Upper lobe of right lung (tissue), 1 donor: ENCODE results near the gene NEB. TPM values are rescaled to one million over a fixed set of nuclear protein-coding genes. Genes with fewer than 3 reads are reported as not detected.

Experiments used
- ATAC-seq: fragments of 200-7000 bp; cut with Tn5 transposase; one replicate; pipeline ENCODE4 v1.9.1; 2020; ENCODE audit warnings: mild to moderate bottlenecking, moderate library complexity
- DNase-seq: peaks from one replicate; pipeline ENCODE4 v3.0.0-alpha.2; 2020
- H3K27ac ChIP-seq: fragments of 200-600 bp; one replicate; pipeline ENCODE4 v1.8.0; 2022
- H3K27me3 ChIP-seq: fragments of 200-600 bp; one replicate; pipeline ENCODE4 v1.8.0; 2022; ENCODE audit warnings: mild to moderate bottlenecking
- H3K36me3 ChIP-seq: fragments of 200-600 bp; one replicate; pipeline ENCODE4 v1.8.0; 2022
- H3K4me1 ChIP-seq: fragments of 200-600 bp; one replicate; pipeline ENCODE4 v1.8.0; 2022
- H3K4me3 ChIP-seq: fragments of 200-600 bp; one replicate; pipeline ENCODE4 v1.8.0; 2022; ENCODE audit warnings: mild to moderate bottlenecking
- H3K9me3 ChIP-seq: fragments of 200-600 bp; one replicate; pipeline ENCODE4 v1.8.0; 2022
- CTCF ChIP-seq: fragments of 200-600 bp; IDR thresholded peaks from one replicate; pipeline ENCODE4 v1.8.0; 2022; ENCODE audit warnings: antibody characterized with exemption
- intact Hi-C: fragments of 100-400 bp; cut with DNase I; formaldehyde crosslinking; loops from one replicate; pipeline ENCODE4 v1.11.0; 2022
- total RNA-seq: library from RNA; stranded (reverse); fragmentation: NEBNext Ultra II Directional; extraction: Animal tissue kit (Norgen Biotek cat#: 25700); gene quantifications from one replicate; pipeline ENCODE4 v1.2.1, GENCODE V29; 2021
- donor health status: DM: no; HTN: yes; CAD: no; lungs with severe emphysema.

NEB gene
- total RNA-seq, 1 donor from 2014 or later, result 1.9 TPM

GRCh38 chr2:151534001-151534400, 200.3 kb downstream of the NEB start:
- no peak for DNase-seq
- TF ChIP-seq CTCF, result no peak
- H3K27me3 ChIP-seq, result no peaks in the 10 kb centered on the region
- H3K27ac ChIP-seq, result no peak overlapping the region
- no peaks in the 10 kb centered on the region for H3K36me3 ChIP-seq
- ATAC-seq, result no peak
- H3K9me3 ChIP-seq, result no peaks in the 10 kb centered on the region
- H3K4me1 ChIP-seq, result no peaks in the 10 kb centered on the region
- no peak overlapping the region for H3K4me3 ChIP-seq
- intact Hi-C loops, result no loop called here

- no peak for ATAC-seq
- DNase-seq, result no peak
- H3K4me3 ChIP-seq, result no peak overlapping the region
- H3K36me3 ChIP-seq, result no peaks in the 10 kb centered on the region
- intact Hi-C loops, result no loop called here
- TF ChIP-seq CTCF, result no peak
- H3K27me3 ChIP-seq, result no peaks in the 10 kb centered on the region
- no peaks in the 10 kb centered on the region for H3K9me3 ChIP-seq
- H3K27ac ChIP-seq, result no peak overlapping the region
- H3K4me1 ChIP-seq, result no peaks in the 10 kb centered on the region
Observed at GRCh38 chr2:151533127-151533526, 201.1 kb downstream of the NEB start.

- no peak for TF ChIP-seq CTCF
Observed at GRCh38 chr2:151526572-151527090, 207.6 kb downstream of the NEB start.

GRCh38 chr2:151525821-151526373, 208.4 kb downstream of the NEB start:
- Histone ChIP-seq H3K27ac (no peak overlapping the region), H3K9me3 (no peaks in the 10 kb centered on the region), H3K4me3 (no peak overlapping the region), H3K27me3 (no peaks in the 10 kb centered on the region), H3K4me1 (no peaks in the 10 kb centered on the region), H3K36me3 (no peaks in the 10 kb centered on the region)
- intact Hi-C loops, result no loop called here
- no peak for ATAC-seq
- DNase-seq, result no peak
- no peak for TF ChIP-seq CTCF

More at GRCh38 chr2:151526572-151527090, 207.6 kb downstream of the NEB start:
- Histone ChIP-seq H3K4me3 (no peak overlapping the region), H3K4me1 (no peaks in the 10 kb centered on the region), H3K27me3 (no peaks in the 10 kb centered on the region), H3K27ac (no peak overlapping the region), H3K9me3 (no peaks in the 10 kb centered on the region), H3K36me3 (no peaks in the 10 kb centered on the region)
- intact Hi-C loops, result no loop called here
- DNase-seq, result no peak
- ATAC-seq, result no peak

GRCh38 chr2:151523850-151524249, 210.4 kb downstream of the NEB start:
- no peak for TF ChIP-seq CTCF
- no peak for ATAC-seq
- Histone ChIP-seq H3K9me3 (no peaks in the 10 kb centered on the region), H3K27ac (no peak overlapping the region), H3K27me3 (no peaks in the 10 kb centered on the region), H3K4me1 (no peaks in the 10 kb centered on the region), H3K4me3 (no peak overlapping the region), H3K36me3 (no peaks in the 10 kb centered on the region)
- intact Hi-C loops, result no loop called here
- DNase-seq, result no peak

- intact Hi-C loops, result no loop called here
- ATAC-seq (no peak), DNase-seq (no peak)
- Histone ChIP-seq H3K27me3 (no peaks in the 10 kb centered on the region), H3K4me1 (no peaks in the 10 kb centered on the region), H3K27ac (no peak overlapping the region), H3K36me3 (no peaks in the 10 kb centered on the region), H3K4me3 (no peak overlapping the region), H3K9me3 (no peaks in the 10 kb centered on the region)
- no peak for TF ChIP-seq CTCF
Observed at GRCh38 chr2:151522556-151522955, 211.7 kb downstream of the NEB start.
